Gastroesophageal sphincter (tissue), 2 donors: ENCODE results near the gene TANK.

ENCODE experiments used
- POLR2A ChIP-seq, 2 donors: fragments of 450-650 bp; IDR thresholded peaks; one replicate each; pipeline ENCODE4 v1.6.1; 2017; ENCODE audit warnings: antibody characterized with exemption in 2 of 2, mild to moderate bottlenecking in 2 of 2, moderate library complexity in 1 of 2
- POLR2AphosphoS5 ChIP-seq: sonication (generic); formaldehyde crosslinking; IDR thresholded peaks from one replicate; pipeline ENCODE4 v1.6.1; 2017; ENCODE audit warnings: antibody characterized with exemption

DNA sequence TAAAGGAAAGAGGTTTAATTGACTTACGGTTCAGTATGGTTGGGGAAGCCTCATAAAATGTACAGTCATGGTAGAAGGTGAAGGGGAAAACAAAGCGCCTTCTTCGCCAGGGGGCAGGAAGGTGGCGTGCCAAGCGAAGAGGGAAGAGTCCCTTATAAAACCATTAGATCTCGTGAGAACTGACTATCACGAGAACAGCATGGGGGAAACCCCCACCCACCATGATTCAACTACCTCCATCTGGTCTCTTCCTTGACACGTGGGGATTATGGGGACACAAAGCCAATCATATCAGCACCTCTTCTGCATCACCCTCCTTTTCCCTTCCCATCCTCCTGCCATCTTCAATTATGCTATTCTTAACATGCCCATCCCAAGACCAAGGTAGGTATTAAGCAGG is 29.9 kb upstream of the TANK start:
- no peak for TF ChIP-seq POLR2AphosphoS5
- TF ChIP-seq POLR2A (IDR thresholded peaks at IDR 0.05) = no peak
